Breast epithelium (tissue), 3 donors: ENCODE results near the gene NDOR1.

ENCODE experiments used
- POLR2A ChIP-seq: fragments of 450-650 bp; IDR thresholded peaks from one replicate; pipeline ENCODE4 v1.6.1; 2016; ENCODE audit warnings: antibody characterized with exemption, mild to moderate bottlenecking, moderate library complexity
- POLR2AphosphoS5 ChIP-seq, 3 donors: sonication (generic); formaldehyde crosslinking; IDR thresholded peaks; one replicate each; pipeline ENCODE4 v1.6.1; 2017; ENCODE audit warnings: antibody characterized with exemption in 3 of 3
- TF ChIP-seq, protein P1 (sequence below), 3 donors: fragments of 450-650 bp; IDR thresholded peaks; one replicate each; pipeline ENCODE4 v1.5.1; 2016 to 2017; ENCODE audit warnings: antibody characterized with exemption in 3 of 3, mild to moderate bottlenecking in 3 of 3, moderate library complexity in 3 of 3

DNA sequence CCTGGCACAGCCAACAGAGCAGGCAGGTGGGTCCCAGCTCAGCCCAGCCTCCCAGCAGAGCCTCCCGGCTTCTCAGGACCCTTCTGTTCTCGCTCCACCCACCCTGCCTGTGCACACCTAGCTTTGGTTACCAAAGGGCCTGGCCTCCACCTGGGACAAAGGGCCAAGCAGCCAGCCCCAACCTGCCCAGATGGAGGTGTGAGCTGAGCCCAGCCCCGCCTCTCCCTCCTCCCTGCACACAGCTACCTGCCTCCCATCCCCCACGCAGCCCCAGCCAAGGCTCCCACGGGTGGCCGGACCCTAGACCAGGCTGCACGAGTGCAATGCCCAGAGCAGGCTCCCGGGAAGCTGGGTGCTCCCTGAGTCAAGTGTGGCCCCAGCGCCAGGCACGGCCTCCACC lies 10.6 kb upstream of the NDOR1 start:
- TF ChIP-seq, protein P1, sequence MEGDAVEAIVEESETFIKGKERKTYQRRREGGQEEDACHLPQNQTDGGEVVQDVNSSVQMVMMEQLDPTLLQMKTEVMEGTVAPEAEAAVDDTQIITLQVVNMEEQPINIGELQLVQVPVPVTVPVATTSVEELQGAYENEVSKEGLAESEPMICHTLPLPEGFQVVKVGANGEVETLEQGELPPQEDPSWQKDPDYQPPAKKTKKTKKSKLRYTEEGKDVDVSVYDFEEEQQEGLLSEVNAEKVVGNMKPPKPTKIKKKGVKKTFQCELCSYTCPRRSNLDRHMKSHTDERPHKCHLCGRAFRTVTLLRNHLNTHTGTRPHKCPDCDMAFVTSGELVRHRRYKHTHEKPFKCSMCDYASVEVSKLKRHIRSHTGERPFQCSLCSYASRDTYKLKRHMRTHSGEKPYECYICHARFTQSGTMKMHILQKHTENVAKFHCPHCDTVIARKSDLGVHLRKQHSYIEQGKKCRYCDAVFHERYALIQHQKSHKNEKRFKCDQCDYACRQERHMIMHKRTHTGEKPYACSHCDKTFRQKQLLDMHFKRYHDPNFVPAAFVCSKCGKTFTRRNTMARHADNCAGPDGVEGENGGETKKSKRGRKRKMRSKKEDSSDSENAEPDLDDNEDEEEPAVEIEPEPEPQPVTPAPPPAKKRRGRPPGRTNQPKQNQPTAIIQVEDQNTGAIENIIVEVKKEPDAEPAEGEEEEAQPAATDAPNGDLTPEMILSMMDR (IDR thresholded peaks at IDR 0.05): no peak
- TF ChIP-seq POLR2AphosphoS5 (IDR thresholded peaks at IDR 0.05): no peak
- TF ChIP-seq POLR2A: no peak
